Stimulated activated CD4-positive, alpha-beta T cell treated with anti-CD3 and anti-CD28 coated beads, TNF-alpha, amount 100 ng/mL, for 24 hours (primary cell): ENCODE data around the gene WNT2.

Experiments
- DNase-seq, 3 experiments: peaks; one replicate each; pipeline ENCODE4 v3.0.0-alpha.2; 2020; ENCODE audit warnings: low read depth in 3 of 3

Gene WNT2

DNA sequence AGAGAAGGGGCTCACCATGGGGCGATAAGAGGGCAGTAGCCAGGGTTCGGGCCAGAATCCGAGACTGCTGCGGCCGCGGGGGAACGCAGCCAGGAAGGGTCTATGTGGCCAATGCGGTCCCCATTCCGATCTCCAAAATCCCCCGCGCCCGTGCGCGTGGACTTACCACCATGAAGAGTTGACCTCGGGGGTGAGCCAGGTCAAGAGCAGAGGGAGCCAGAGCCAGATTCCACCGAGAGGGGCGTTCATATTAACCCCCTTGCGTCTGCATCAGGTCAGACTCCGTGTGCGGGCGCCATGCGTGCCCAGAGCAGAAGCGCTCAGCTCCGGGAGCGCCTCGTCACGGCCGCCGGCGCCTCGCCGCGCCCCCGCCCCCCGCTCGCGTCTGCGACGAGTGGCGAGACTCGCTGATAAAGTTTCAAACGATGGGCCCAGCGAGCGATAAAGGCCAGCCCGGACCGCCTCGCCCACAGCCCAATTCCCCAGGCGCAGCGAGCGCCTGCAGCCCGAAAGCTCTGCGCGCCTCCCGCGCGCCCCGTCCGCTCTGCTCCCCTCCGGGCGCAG is at the start of gene WNT2:
Gene WNT2, minus strand, starts transcription at position 318 of the 564 bp plus-strand sequence. Its CDS starts 69 bp downstream, at position 249.
- no peak for DNase-seq

DNA sequence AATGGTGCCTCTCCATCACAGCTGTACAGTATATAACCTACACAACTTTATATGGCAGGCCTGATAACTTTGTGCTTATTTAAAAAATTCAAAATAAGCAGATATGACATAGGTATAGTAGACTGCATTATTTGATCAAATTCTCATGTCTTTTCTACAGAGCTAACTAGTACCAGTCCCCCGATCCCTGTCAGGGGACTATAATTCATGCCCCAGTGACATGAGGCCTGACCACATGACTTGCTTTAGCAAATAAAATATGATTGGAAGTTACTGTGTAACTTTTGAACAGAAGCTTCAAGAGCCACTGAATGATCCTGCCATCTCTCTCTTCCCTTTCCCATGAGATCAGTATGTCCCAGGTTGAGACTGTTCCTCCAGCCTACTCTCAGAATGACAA is 49.2 kb upstream of the WNT2 start:
- no peak for DNase-seq

DNA sequence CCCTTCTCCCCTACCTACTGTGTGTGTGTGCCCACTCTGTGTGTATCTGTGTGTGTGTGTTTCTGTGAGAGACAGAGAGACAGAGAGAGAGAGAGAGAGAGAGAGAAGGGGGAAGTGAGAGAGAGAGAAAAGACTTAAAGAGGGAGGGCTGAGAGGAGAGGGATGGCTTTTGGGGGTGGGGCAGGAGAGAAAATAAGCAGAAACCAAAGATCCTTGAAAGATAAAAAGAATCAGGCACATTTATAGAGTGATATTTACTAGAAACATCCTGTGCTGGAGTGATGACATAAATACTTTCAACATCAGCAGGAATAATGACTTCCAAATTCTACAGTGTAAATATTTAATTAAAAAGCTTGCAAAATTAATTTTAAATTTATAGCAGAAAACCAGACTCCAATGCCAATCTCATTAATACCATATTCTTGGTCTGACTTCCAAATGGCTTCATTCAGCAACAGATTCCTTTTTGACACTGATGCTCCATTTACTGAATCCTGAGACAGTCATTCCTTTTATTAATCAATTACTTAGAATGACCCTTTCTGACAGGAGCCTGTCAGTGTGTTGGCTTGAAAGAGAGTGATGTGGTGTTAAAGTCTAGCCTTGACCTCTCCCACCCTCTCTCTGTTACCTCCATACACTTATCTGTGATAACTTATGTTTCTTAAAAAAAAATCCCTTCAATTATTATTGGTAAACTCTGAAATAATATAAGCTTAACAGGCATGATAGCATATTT is 41.7 kb upstream of the WNT2 start:
- no peak for DNase-seq

GRCh38 chr7:117362294-117362888 is 39.5 kb upstream of the WNT2 start:
- DNase-seq, result no peak

DNA sequence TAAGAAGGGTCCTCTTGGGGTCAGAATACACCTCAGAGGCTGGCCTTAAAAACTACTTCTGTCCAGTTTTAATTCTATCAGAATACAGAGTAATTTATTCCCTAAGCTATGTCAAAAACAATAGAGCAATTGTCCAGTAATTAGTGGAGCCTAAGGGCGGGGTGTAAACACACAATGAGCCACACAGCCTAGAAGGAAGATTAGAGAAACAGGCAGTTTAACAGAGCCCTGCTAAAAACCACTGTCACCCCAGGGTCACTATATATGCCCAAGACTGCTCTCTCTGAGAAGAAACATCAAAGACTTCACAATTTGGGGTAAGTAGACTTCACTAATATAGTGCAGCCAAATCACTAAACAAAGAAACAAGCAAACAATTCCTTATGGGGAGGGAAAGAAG is 27.2 kb upstream of the WNT2 start:
- no peak for DNase-seq

GRCh38 chr7:117349570-117349969 is 26.7 kb upstream of the WNT2 start:
- DNase-seq, result no peak

GRCh38 chr7:117347962-117348672 is 25.3 kb upstream of the WNT2 start:
- DNase-seq, result no peak

DNA sequence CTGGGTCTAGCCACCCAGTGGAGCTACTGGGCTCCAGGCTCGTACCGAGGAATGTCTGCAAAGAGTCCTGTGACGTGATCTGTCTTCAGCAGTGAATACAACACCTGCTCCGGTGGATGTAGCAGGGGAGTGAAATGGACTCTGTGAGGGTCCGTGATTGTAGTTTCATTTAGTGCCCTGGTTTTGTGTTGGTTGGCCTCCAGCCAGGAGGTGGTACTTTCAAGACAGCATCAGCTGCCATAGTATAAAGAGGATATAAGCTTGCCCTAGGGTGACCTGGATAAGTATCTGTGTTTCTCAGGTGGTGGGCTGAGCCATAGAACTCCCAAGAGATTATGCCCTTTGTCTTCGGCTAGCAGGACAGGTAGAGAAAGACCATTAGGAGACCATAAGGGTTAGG is 24.6 kb upstream of the WNT2 start:
- no peak for DNase-seq

- no peak for DNase-seq
Observed at GRCh38 chr7:117346161-117346560, 23.3 kb upstream of the WNT2 start.

- no peak for DNase-seq
Observed at GRCh38 chr7:117338020-117338419, 15.2 kb upstream of the WNT2 start.

GRCh38 chr7:117333168-117333567 is 10.3 kb upstream of the WNT2 start:
- DNase-seq, result no peak

GRCh38 chr7:117332031-117332430 is 9.2 kb upstream of the WNT2 start:
- no peak for DNase-seq

DNA sequence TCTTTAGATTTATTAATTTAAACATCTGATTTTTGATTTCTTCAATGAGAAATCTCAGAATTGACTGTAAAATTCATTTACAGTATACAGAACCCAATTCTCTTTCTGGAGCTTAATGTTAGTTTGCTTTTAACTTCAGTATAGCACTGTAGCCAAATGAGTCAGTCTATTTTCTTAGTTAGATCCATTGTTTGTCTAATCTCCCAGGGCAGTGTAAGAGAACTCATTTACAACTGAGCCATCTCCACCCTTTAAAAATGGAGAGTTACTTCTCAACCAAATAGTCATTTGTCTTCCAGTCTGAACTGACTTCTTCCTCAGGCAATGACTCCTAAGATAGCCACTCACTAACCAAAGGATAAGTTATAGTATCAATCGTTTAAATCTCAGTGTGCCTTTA is 3.0 kb upstream of the WNT2 start:
- DNase-seq, result no peak

GRCh38 chr7:117324960-117325359 is 2.1 kb upstream of the WNT2 start:
- no peak for DNase-seq

GRCh38 chr7:117323851-117324711 is 1.2 kb upstream of the WNT2 start:
- no peak for DNase-seq

- no peak for DNase-seq
Observed at GRCh38 chr7:117323305-117323850, 520 bp upstream of the WNT2 start.

DNA sequence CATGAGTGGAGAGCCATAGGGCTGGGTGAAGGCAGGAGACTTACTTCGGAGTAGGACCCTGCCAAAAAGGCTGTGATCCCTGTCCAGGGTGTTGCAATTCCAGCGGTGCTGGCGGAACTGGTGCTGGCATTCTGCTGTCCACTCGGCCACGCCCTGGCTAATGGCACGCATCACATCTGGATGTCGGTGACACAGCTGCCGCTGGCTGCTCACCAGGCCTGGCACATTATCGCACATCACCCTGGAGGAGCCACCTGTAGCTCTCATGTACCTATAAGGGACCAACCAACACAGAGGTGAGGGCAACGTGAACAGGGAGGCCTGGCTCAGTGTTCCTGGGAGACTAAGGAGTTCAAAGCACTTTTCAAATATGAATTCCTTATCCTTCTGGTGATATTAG is 2.3 kb downstream of the WNT2 start:
- no peak for DNase-seq

DNA sequence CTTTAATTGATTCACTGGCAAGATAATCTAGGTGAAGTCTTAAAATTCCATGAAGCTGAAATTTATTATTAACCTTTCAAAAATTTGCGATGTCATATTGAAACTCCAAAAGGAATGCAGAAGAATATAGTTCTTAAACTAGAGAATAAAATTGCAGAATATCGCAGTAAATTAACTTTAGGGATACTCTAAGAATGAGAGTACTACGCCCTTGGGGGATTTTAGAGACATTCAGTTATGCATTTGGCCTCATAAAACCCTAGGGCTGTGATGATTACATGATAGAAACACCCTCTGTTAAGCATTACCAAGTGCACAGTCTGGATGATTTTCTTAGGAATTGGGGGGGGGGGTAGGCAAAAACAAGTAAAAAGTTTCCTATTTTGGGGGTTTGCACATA is 3.7 kb downstream of the WNT2 start:
- DNase-seq, result no peak

DNA sequence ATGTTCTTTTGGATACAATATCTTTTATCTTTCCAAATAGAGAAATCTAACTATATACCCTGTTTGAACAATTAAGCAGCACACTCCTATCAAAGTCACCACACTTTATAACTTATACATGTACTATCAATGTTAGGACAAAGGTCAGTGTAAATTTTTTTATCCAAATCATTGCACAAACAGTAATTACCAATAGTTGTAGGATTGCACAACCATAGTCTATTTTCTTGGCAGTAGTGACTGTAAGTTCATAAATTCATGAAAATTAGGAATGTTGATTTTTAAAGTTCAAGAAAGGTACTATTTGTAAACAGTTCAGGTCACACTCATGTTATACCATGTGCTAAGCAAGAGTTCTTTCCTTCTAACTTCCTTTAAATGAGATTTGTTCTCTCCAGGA is 9.3 kb downstream of the WNT2 start:
- DNase-seq, result no peak

DNA sequence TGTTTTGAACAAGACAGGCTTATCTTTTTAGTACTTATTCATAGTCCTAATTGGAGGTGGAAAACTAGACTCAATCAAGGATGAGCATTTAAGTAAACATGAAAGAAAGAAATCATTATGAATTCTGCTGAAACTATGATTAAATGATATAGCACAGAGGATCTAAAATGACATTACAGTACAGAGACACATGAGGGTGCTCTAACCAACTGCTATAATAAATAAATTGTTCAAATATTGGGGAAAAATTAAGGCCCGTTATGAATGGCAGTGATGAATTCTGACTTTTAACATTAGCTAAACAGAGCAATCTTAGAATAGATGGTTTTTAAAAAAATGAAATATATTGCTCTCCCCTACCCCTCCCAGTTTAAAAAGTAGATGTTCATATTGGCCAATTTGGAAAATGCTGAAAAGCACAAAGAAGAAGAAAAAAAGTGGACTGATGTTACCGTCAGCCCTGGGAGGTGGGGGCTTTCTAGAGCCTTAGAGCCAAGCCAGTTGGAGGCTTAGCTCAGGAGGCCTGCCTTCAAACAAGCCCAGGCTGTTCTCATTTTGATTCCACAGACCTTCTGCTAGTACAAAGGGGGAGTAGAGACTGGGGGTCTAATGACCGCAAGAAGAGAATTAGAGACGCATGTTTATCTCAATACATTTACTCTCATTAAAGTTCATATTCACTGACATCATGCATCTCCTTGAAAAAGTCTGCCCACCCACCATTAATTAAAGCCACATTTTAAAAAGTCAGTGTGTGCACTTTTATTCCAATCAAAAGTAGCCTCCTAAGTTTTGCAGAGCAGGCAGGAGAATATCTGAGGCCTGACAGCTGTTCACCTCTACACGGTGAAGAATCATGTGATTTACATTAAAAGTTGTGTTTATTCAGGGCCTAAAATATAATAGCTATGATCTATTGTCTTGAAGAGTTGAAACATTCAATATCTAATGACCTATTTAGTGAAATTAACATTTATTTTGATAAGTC is 10.0 kb downstream of the WNT2 start:
- DNase-seq, result no peak
